Liver (tissue), 9 donors: ENCODE measurements around the gene COQ8B. TPM values are rescaled to one million over a fixed set of nuclear protein-coding genes. Genes with fewer than 3 reads are reported as not detected.

Experiments used
- DNase-seq: peaks from one replicate; pipeline ENCODE4 v3.0.0-alpha.2; 2017; ENCODE audit warnings: low spot score
- H3K27ac ChIP-seq, 2 donors: one replicate each; pipeline ENCODE4 v1.7.0; 2013; ENCODE audit warnings: inconsistent platforms in 2 of 2, low read length in 2 of 2, control low read depth in 1 of 2, low read depth in 1 of 2, mild to moderate bottlenecking in 1 of 2
- H3K27me3 ChIP-seq, 4 donors: one replicate each; pipeline versions ENCODE4 v1.6.1 to v1.7.0; 2013; ENCODE audit warnings: low read length in 3 of 4, inconsistent platforms in 1 of 4, mild to moderate bottlenecking in 1 of 4, moderate library complexity in 1 of 4; ENCODE audit not compliant: control insufficient read depth in 4 of 4, insufficient read depth in 4 of 4
- H3K36me3 ChIP-seq, 4 donors: one replicate each; pipeline versions ENCODE4 v1.6.1 to v1.7.0; 2013; ENCODE audit warnings: low read length in 3 of 4, mild to moderate bottlenecking in 3 of 4, low read depth in 1 of 4, moderate library complexity in 1 of 4; ENCODE audit not compliant: control insufficient read depth in 4 of 4, insufficient read depth in 3 of 4
- H3K4me1 ChIP-seq, 4 donors: one replicate each; pipeline versions ENCODE4 v1.6.1 to v1.7.0; 2013; ENCODE audit warnings: low read length in 3 of 4, mild to moderate bottlenecking in 3 of 4, moderate library complexity in 1 of 4; ENCODE audit not compliant: control insufficient read depth in 4 of 4, insufficient read depth in 4 of 4
- H3K4me3 ChIP-seq, 3 donors: one replicate each; pipeline versions ENCODE4 v1.6.1 to v1.7.0; 2013; ENCODE audit warnings: low read length in 3 of 3, control low read depth in 1 of 3, low read depth in 1 of 3, mild to moderate bottlenecking in 1 of 3
- H3K9ac ChIP-seq, 2 donors: one replicate each; pipeline ENCODE4 v1.7.0; 2013; ENCODE audit warnings: low read length in 2 of 2, mild to moderate bottlenecking in 2 of 2, moderate library complexity in 2 of 2, control low read depth in 1 of 2, low read depth in 1 of 2
- H3K9me3 ChIP-seq, 4 donors: one replicate each; pipeline versions ENCODE4 v1.6.1 to v1.7.0; 2013; ENCODE audit warnings: low read length in 3 of 4; ENCODE audit not compliant: control insufficient read depth in 4 of 4
- ATF3 ChIP-seq: IDR thresholded peaks from 2 replicates; pipeline ENCODE4 v1.6.1; 2016; ENCODE audit warnings: antibody characterized with exemption
- CTCF ChIP-seq: fragments of 150-350 bp; IDR thresholded peaks from 2 replicates; pipeline ENCODE4 v1.5.1; 2017; ENCODE audit warnings: improper control_type of control experiment, low read depth, low read length; ENCODE audit not compliant: missing input control
- EGR1 ChIP-seq, 2 donors: IDR thresholded peaks; 2 replicates each; pipeline ENCODE4 v1.6.1; 2016 to 2018; ENCODE audit warnings: antibody characterized with exemption in 2 of 2, low read depth in 2 of 2
- GABPA ChIP-seq, 2 donors: IDR thresholded peaks in 1 of 2; conservative IDR thresholded peaks in 1 of 2; 2 replicates each; pipeline ENCODE4 v1.6.1; 2016; ENCODE audit warnings: antibody characterized with exemption in 2 of 2, mild to moderate bottlenecking in 1 of 2, moderate library complexity in 1 of 2
- HNF4A ChIP-seq, 2 donors: conservative IDR thresholded peaks; 2 replicates each; pipeline ENCODE4 v1.6.1; 2016; ENCODE audit warnings: antibody characterized with exemption in 2 of 2, mild to moderate bottlenecking in 2 of 2
- HNF4G ChIP-seq: IDR thresholded peaks from 2 replicates; pipeline ENCODE4 v1.6.1; 2016; ENCODE audit warnings: antibody characterized with exemption
- MAX ChIP-seq: IDR thresholded peaks from 2 replicates; pipeline ENCODE4 v1.6.1; 2016; ENCODE audit warnings: antibody characterized with exemption
- NR2F2 ChIP-seq: IDR thresholded peaks from 2 replicates; pipeline ENCODE4 v1.6.1; 2016; ENCODE audit warnings: antibody characterized with exemption
- RAD21 ChIP-seq, 2 donors: IDR thresholded peaks; 2 replicates each; pipeline ENCODE4 v1.6.1; 2016; ENCODE audit warnings: antibody characterized with exemption in 2 of 2, mild to moderate bottlenecking in 2 of 2
- SP1 ChIP-seq: IDR thresholded peaks from 2 replicates; pipeline ENCODE4 v1.6.1; 2018; ENCODE audit warnings: antibody characterized with exemption, mild to moderate bottlenecking
- TAF1 ChIP-seq: conservative IDR thresholded peaks from 2 replicates; pipeline ENCODE4 v1.6.1; 2016; ENCODE audit warnings: antibody characterized with exemption, mild to moderate bottlenecking
- ZBTB33 ChIP-seq: IDR thresholded peaks from 2 replicates; pipeline ENCODE4 v1.6.1; 2016; ENCODE audit warnings: antibody characterized with exemption
- WGBS: extraction: QIAGEN DNeasy Blood & Tissue Kit; methylation state at CpG from one replicate; pipeline ENCODE4 v1.1.7; 2013; 5-methylcytosine and 5-hydroxymethylcytosine counted together
- polyA plus RNA-seq, 2 donors: library from polyadenylated mRNA; stranded (reverse) in 1 of 2; unstranded in 1 of 2; fragments of 200-250 nt in 1 of 2; fragments of >200 nt in 1 of 2; fragmentation: Nextera tagmentation in 1 of 2; extraction: Ambion mirVana in 1 of 2; gene quantifications; one replicate each; pipeline versions ENCODE4 v1.2.1 to v1.2.3, GENCODE V29; 2013 to 2015
- total RNA-seq, 2 donors: library from RNA; depleted of rRNA; stranded (reverse); fragments of >200 nt; gene quantifications; one replicate each; pipeline ENCODE4 v1.2.3, GENCODE V29; 2014
- TF ChIP-seq, protein P1 (sequence below): IDR thresholded peaks from 2 replicates; pipeline ENCODE4 v1.6.1; 2016; ENCODE audit warnings: antibody characterized with exemption, mild to moderate bottlenecking
- donor health status: healthy.
- donor health status: healthy.
- donor health status: healthy.
- donor health status: healthy.
- donor health status: healthy.

COQ8B gene
- total and polyA plus RNA-seq, 4 donors = 6.4 to 30.6 (median 19.9) TPM

DNA sequence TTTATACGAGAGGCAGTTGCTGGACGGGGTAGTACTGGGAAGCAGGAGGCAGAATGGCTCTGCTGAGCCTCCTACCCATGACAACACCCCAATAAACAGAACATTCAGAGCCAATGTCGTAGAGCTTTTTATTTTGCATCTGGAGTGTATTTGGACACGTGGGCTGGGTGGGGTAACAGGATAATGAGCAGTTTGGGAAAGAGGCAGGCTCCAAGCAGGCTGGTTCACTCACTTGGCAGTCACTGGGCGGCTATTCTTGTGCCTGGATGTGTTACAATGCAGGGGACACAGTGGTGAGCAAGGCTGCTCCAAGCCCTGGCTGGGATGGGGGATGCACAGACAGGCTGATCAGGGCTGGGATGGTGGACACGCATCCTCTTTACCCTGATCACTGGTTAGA lies 24.1 kb upstream of the COQ8B start:
- Histone ChIP-seq H3K9ac (no peak overlapping the region), H3K4me1 (peaks cover 0 to 3% (median 1%) of the 10 kb centered on the region in 4 donors), H3K27me3 (no peaks in the 10 kb centered on the region), H3K27ac (no peak overlapping the region), H3K9me3 (no peaks in the 10 kb centered on the region), H3K4me3 (no peak overlapping the region), H3K36me3 (peaks cover 7 to 39% (median 12%) of the 10 kb centered on the region in 4 donors)
- no peak for TF ChIP-seq ZBTB33
- no peak for TF ChIP-seq MAX
- no peak for TF ChIP-seq CTCF
- no peak for TF ChIP-seq ATF3
- TF ChIP-seq TAF1 = no peak
- no peak for TF ChIP-seq HNF4G
- no peak for TF ChIP-seq HNF4A (conservative IDR thresholded peaks at IDR 0.05)
- TF ChIP-seq GABPA (IDR thresholded peaks at IDR 0.05 in 1 of 2, conservative IDR thresholded peaks at IDR 0.05 in 1 of 2) = no peak
- no peak for TF ChIP-seq SP1
- TF ChIP-seq EGR1 (IDR thresholded peaks at IDR 0.05; ENCODE audit: low read depth in 2 of 2) = no peak
- WGBS = 92% methylated on average over 6 of the region's 6 CpGs
- DNase-seq = no peak

- H3K4me1 ChIP-seq = peaks cover 0 to 3% (median 1%) of the 10 kb centered on the region in 4 donors
- H3K9ac ChIP-seq = no peak overlapping the region
- TF ChIP-seq GABPA (IDR thresholded peaks at IDR 0.05 in 1 of 2, conservative IDR thresholded peaks at IDR 0.05 in 1 of 2) (no peak), HNF4A (conservative IDR thresholded peaks at IDR 0.05) (no peak), ATF3 (no peak), ZBTB33 (no peak), MAX (no peak), RAD21 (IDR thresholded peaks at IDR 0.05) (no peak), NR2F2 (no peak), SP1 (no peak), TAF1 (no peak)
- TF ChIP-seq, protein P1, sequence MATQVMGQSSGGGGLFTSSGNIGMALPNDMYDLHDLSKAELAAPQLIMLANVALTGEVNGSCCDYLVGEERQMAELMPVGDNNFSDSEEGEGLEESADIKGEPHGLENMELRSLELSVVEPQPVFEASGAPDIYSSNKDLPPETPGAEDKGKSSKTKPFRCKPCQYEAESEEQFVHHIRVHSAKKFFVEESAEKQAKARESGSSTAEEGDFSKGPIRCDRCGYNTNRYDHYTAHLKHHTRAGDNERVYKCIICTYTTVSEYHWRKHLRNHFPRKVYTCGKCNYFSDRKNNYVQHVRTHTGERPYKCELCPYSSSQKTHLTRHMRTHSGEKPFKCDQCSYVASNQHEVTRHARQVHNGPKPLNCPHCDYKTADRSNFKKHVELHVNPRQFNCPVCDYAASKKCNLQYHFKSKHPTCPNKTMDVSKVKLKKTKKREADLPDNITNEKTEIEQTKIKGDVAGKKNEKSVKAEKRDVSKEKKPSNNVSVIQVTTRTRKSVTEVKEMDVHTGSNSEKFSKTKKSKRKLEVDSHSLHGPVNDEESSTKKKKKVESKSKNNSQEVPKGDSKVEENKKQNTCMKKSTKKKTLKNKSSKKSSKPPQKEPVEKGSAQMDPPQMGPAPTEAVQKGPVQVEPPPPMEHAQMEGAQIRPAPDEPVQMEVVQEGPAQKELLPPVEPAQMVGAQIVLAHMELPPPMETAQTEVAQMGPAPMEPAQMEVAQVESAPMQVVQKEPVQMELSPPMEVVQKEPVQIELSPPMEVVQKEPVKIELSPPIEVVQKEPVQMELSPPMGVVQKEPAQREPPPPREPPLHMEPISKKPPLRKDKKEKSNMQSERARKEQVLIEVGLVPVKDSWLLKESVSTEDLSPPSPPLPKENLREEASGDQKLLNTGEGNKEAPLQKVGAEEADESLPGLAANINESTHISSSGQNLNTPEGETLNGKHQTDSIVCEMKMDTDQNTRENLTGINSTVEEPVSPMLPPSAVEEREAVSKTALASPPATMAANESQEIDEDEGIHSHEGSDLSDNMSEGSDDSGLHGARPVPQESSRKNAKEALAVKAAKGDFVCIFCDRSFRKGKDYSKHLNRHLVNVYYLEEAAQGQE = no peak
- H3K27ac ChIP-seq = no peak overlapping the region
- no peak overlapping the region for H3K4me3 ChIP-seq
- DNase-seq = no peak
- H3K27me3 ChIP-seq = no peaks in the 10 kb centered on the region
- H3K9me3 ChIP-seq = no peaks in the 10 kb centered on the region
- 84% methylated on average over 16 of the region's 16 CpGs for WGBS
- H3K36me3 ChIP-seq = peaks cover 7 to 45% (median 17%) of the 10 kb centered on the region in 4 donors
Measured at GRCh38 chr19:40739871-40740703, 23.4 kb upstream of the COQ8B start.
